Endodermal cell (in vitro differentiated cells): ENCODE data around the gene CNTN1. TPM values are rescaled to one million over a fixed set of nuclear protein-coding genes. Genes with fewer than 3 reads are reported as not detected.

Experiments used
- DNase-seq: peaks from one replicate; pipeline ENCODE4 v3.0.0-alpha.2; 2017
- H3K27ac ChIP-seq: 2 replicates; pipeline ENCODE4 v1.5.1; 2013; ENCODE audit warnings: mild to moderate bottlenecking, low read depth, low read length, moderate library complexity
- H3K27me3 ChIP-seq: 2 replicates; pipeline ENCODE4 v1.6.1; 2013; ENCODE audit warnings: mild to moderate bottlenecking, low read length, moderate library complexity; ENCODE audit not compliant: insufficient read depth, control insufficient read depth, poor library complexity, severe bottlenecking
- H3K36me3 ChIP-seq: 2 replicates; pipeline ENCODE4 v1.7.0; 2013; ENCODE audit warnings: mild to moderate bottlenecking, low read length, moderate library complexity; ENCODE audit not compliant: control insufficient read depth, insufficient read depth
- H3K4me1 ChIP-seq: one replicate; pipeline ENCODE4 v1.7.0; 2013; ENCODE audit warnings: low read length; ENCODE audit not compliant: control insufficient read depth, insufficient read depth
- H3K4me3 ChIP-seq: 2 replicates; pipeline ENCODE4 v1.5.1; 2013; ENCODE audit warnings: mild to moderate bottlenecking, low read length, moderate library complexity
- H3K9ac ChIP-seq: 2 replicates; pipeline ENCODE4 v1.6.1; 2013; ENCODE audit warnings: mild to moderate bottlenecking, low read length, moderate library complexity; ENCODE audit not compliant: poor library complexity, severe bottlenecking; ENCODE audit errors: extremely low read depth
- H3K9me3 ChIP-seq: 2 replicates; pipeline ENCODE4 v1.6.1; 2013; ENCODE audit warnings: mild to moderate bottlenecking, low read length, moderate library complexity; ENCODE audit not compliant: control insufficient read depth
- H3K27ac Mint-ChIP-seq: 2 replicates; pipeline ENCODE4 v1.8.0; 2020; ENCODE audit warnings: mixed read lengths
- H3K27me3 Mint-ChIP-seq: 2 replicates; pipeline ENCODE4 v1.8.0; 2021; ENCODE audit warnings: mild to moderate bottlenecking, mixed read lengths; ENCODE audit not compliant: insufficient read depth
- H3K36me3 Mint-ChIP-seq: 2 replicates; pipeline ENCODE4 v1.8.0; 2020; ENCODE audit warnings: low read depth, mixed read lengths
- H3K4me1 Mint-ChIP-seq: 2 replicates; pipeline ENCODE4 v1.8.0; 2020; ENCODE audit warnings: mixed read lengths
- H3K4me3 Mint-ChIP-seq: 2 replicates; pipeline ENCODE4 v1.8.0; 2020; ENCODE audit warnings: mild to moderate bottlenecking, moderate library complexity, mixed read lengths
- H3K9me3 Mint-ChIP-seq: 2 replicates; pipeline ENCODE4 v1.8.0; 2020; ENCODE audit warnings: mild to moderate bottlenecking, mixed read lengths
- WGBS, 2 experiments: methylation state at CpG; one replicate each; pipeline versions ENCODE4 v1.1.5 to v1.1.7; 2013; ENCODE audit warnings: missing lambda C conversion rate in 2 of 2, mixed read lengths in 1 of 2; ENCODE audit not compliant: insufficient coverage in 1 of 2, insufficient read length in 1 of 2; 5-methylcytosine and 5-hydroxymethylcytosine counted together
- total RNA-seq, 2 donors: library from RNA; stranded (reverse); fragmentation: NEBNext Ultra II Directional in 1 of 2; extraction: Animal tissue kit (Norgen Biotek cat#: 25700) in 1 of 2; gene quantifications; 2 replicates in 1 of 2; 3 replicates in 1 of 2; pipeline ENCODE4 v1.2.1, GENCODE V29; 2021
- TF ChIP-seq, protein P1 (sequence below): fragments of 200-600 bp; sonication (generic); conservative IDR thresholded peaks from 2 replicates; pipeline ENCODE4 v1.5.0; 2021; ENCODE audit warnings: antibody characterized with exemption, mild to moderate bottlenecking

Gene CNTN1
- total RNA-seq, 2 donors from 2014 or later, result 8.4 to 8.6 TPM

DNA sequence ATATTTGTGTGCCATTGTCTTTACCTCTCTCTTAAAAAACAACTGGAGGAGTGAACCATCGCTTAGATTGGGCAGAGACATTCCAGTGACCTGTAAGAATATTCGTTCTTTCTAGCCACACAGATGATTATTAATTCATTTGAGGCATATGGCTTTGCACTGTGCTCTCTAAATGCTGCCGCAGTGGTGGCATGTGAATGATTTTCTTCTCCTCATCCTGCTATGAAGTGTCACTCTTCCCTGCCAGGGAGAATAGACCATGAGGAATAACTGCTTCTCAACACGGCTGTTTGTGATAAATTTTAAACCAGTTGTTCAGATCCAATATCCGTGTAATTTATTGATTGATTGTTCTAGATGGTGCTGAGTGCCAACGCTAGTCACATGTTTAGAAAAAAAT, 225.3 kb downstream of the CNTN1 start:
- H3K4me1 Mint-ChIP-seq, result no peaks in the 10 kb centered on the region
- H3K9me3 ChIP-seq, result no peaks in the 10 kb centered on the region
- TF ChIP-seq, protein P1, sequence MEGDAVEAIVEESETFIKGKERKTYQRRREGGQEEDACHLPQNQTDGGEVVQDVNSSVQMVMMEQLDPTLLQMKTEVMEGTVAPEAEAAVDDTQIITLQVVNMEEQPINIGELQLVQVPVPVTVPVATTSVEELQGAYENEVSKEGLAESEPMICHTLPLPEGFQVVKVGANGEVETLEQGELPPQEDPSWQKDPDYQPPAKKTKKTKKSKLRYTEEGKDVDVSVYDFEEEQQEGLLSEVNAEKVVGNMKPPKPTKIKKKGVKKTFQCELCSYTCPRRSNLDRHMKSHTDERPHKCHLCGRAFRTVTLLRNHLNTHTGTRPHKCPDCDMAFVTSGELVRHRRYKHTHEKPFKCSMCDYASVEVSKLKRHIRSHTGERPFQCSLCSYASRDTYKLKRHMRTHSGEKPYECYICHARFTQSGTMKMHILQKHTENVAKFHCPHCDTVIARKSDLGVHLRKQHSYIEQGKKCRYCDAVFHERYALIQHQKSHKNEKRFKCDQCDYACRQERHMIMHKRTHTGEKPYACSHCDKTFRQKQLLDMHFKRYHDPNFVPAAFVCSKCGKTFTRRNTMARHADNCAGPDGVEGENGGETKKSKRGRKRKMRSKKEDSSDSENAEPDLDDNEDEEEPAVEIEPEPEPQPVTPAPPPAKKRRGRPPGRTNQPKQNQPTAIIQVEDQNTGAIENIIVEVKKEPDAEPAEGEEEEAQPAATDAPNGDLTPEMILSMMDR, result no peak
- H3K4me3 ChIP-seq, result no peak overlapping the region
- H3K36me3 Mint-ChIP-seq, result no peaks in the 10 kb centered on the region
- no peak overlapping the region for H3K9ac ChIP-seq
- H3K27me3 ChIP-seq, result no peaks in the 10 kb centered on the region
- no peaks in the 10 kb centered on the region for H3K36me3 ChIP-seq
- no peak for DNase-seq
- no peaks in the 10 kb centered on the region for H3K27me3 Mint-ChIP-seq
- WGBS, 2 experiments, result 78 to 92% methylated on average over 4 to 6 of the region's 6 CpGs
- H3K27ac Mint-ChIP-seq, result no peak overlapping the region
- no peaks in the 10 kb centered on the region for H3K9me3 Mint-ChIP-seq
- H3K4me1 ChIP-seq, result no peaks in the 10 kb centered on the region
- no peak overlapping the region for H3K4me3 Mint-ChIP-seq
- no peak overlapping the region for H3K27ac ChIP-seq

DNA sequence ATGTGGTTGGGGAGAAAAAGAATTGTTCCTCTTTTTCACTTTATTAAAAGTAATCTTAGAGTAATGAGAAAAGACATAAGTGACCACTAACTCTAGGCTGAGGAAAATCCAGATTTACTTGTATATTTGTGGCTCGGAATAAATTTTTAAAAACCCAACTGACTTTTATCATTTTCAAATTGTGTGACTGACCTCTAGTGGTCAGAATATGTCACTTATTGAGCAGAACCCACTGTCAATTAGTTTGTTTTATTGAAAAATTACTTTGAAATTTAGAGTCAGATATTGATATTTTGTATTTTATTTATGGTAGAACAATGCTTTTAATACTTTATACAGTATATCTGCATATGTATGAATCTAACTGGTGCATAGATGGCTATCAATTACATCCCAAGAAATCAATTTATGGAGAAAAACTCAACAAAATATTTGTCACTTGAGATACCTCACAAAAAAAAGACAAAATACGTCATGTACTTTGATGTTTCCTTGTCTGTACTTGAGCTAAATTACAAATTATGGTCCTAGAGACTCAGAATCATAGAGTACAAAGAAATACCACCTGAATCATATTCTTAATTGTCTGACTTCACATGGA, 229.4 kb downstream of the CNTN1 start:
- Mint-ChIP-seq H3K27me3 (no peaks in the 10 kb centered on the region), H3K27ac (no peak overlapping the region)

DNA sequence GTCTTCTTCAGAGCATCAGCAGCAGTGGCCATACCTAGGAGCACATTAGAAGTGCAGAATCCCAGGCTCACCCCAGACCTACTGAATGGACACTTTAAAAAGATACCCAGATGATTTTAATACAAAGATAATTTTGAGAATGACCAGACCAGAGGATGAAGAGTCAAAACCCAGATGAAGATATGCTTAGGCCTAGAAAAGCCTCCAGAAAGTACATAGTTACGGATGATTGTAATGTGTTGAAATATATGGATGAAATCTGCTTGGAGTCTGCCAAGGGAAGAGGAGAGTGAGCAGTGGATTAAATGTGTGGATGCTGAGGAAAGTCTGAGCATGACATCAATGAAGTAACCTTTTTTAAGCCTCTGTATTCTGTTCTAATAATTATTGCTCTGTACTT, 245.7 kb downstream of the CNTN1 start:
- Mint-ChIP-seq H3K36me3 (no peaks in the 10 kb centered on the region), H3K4me1 (no peaks in the 10 kb centered on the region), H3K27ac (no peak overlapping the region), H3K27me3 (no peaks in the 10 kb centered on the region), H3K9me3 (no peaks in the 10 kb centered on the region), H3K4me3 (no peak overlapping the region)
- H3K27me3 ChIP-seq, result no peaks in the 10 kb centered on the region
- 88 to 93% methylated on average over 1 of the region's 1 CpG for WGBS, 2 experiments
- no peaks in the 10 kb centered on the region for H3K36me3 ChIP-seq
- H3K4me3 ChIP-seq, result no peak overlapping the region
- no peak overlapping the region for H3K9ac ChIP-seq
- no peaks in the 10 kb centered on the region for H3K9me3 ChIP-seq
- no peak for DNase-seq
- H3K4me1 ChIP-seq, result no peaks in the 10 kb centered on the region
- TF ChIP-seq, protein P1, result no peak
- no peak overlapping the region for H3K27ac ChIP-seq

More for the DNA sequence above, 229.4 kb downstream of the CNTN1 start:
- WGBS, 2 experiments, result 52% methylated on average over 2 of the region's 2 CpGs; no CpG with 5 or more reads in 1 of the 2 experiments
- no peak overlapping the region for H3K27ac ChIP-seq
- H3K9ac ChIP-seq, result no peak overlapping the region
- no peaks in the 10 kb centered on the region for H3K27me3 ChIP-seq
- Mint-ChIP-seq H3K4me1 (no peaks in the 10 kb centered on the region), H3K36me3 (no peaks in the 10 kb centered on the region), H3K4me3 (no peak overlapping the region), H3K9me3 (no peaks in the 10 kb centered on the region)
- no peaks in the 10 kb centered on the region for H3K4me1 ChIP-seq
- TF ChIP-seq, protein P1, result peak; percentile 86
- no peaks in the 10 kb centered on the region for H3K36me3 ChIP-seq
- no peak for DNase-seq
- H3K4me3 ChIP-seq, result no peak overlapping the region
- no peaks in the 10 kb centered on the region for H3K9me3 ChIP-seq
